Effector CD8-positive, alpha-beta T cell (primary cell): ENCODE results near the gene ATP13A5.

Source experiments
- DNase-seq: peaks from one replicate; lab custom pipeline; 2025; lab: John Stamatoyannopoulos, UW

Gene ATP13A5

GRCh38 chr3:193269343-193270028 lies 109.1 kb downstream of the ATP13A5 start:
- no peak for DNase-seq

GRCh38 chr3:193262707-193263106 lies 115.8 kb downstream of the ATP13A5 start:
- no peak for DNase-seq

GRCh38 chr3:193261970-193262369 lies 116.6 kb downstream of the ATP13A5 start:
- DNase-seq, result no peak

- no peak for DNase-seq
Measured at GRCh38 chr3:193253986-193254660, 124.4 kb downstream of the ATP13A5 start.

- DNase-seq, result no peak
Measured at GRCh38 chr3:193250492-193250891, 128.1 kb downstream of the ATP13A5 start.

- no peak for DNase-seq
Measured at GRCh38 chr3:193248848-193249468, 129.6 kb downstream of the ATP13A5 start.

GRCh38 chr3:193243571-193243970 lies 135.0 kb downstream of the ATP13A5 start:
- DNase-seq, result no peak

GRCh38 chr3:193241716-193242115 lies 136.8 kb downstream of the ATP13A5 start:
- no peak for DNase-seq

GRCh38 chr3:193240850-193241706 lies 137.5 kb downstream of the ATP13A5 start, which contains the start of gene PLAAT1:
PLAAT1 (plus strand) TSS chr3:193241222; CDS start chr3:193255651, 14,429 bp downstream.
- DNase-seq, result no peak

- no peak for DNase-seq
Measured at GRCh38 chr3:193240436-193240849, 138.1 kb downstream of the ATP13A5 start.

- DNase-seq, result no peak
Measured at GRCh38 chr3:193237030-193237429, 141.5 kb downstream of the ATP13A5 start.

GRCh38 chr3:193236599-193236998 lies 142.0 kb downstream of the ATP13A5 start:
- DNase-seq, result no peak

GRCh38 chr3:193231201-193231600 lies 147.4 kb downstream of the ATP13A5 start:
- no peak for DNase-seq

- no peak for DNase-seq
Measured at GRCh38 chr3:193230610-193231009, 147.9 kb downstream of the ATP13A5 start.

- DNase-seq, result no peak
Measured at GRCh38 chr3:193229851-193230420, 148.6 kb downstream of the ATP13A5 start.

GRCh38 chr3:193228206-193228605 lies 150.3 kb downstream of the ATP13A5 start:
- no peak for DNase-seq

- no peak for DNase-seq
Measured at GRCh38 chr3:193225302-193226125, 153.0 kb downstream of the ATP13A5 start.
